Right cardiac atrium (tissue), 5 donors: ENCODE measurements around the gene SMTNL1. TPM values are rescaled to one million over a fixed set of nuclear protein-coding genes. Genes with fewer than 3 reads are reported as not detected.
A peak's percentile ranks its signal among the peaks of the same experiment; 100 is the strongest.

Experiments
- ATAC-seq, 2 donors: fragments of 200-7000 bp; cut with Tn5 transposase; one replicate each; pipeline versions ENCODE4 v1.8.0 to v1.9.1; 2020; ENCODE audit warnings: moderate library complexity in 2 of 2, mild to moderate bottlenecking in 1 of 2
- DNase-seq, 3 donors: peaks; one replicate each; pipeline ENCODE4 v3.0.0-alpha.2; 2020
- H3K27ac ChIP-seq: one replicate; pipeline ENCODE4 v1.5.1; 2013; ENCODE audit warnings: mild to moderate bottlenecking, low read length, control low read depth, moderate library complexity
- H3K27me3 ChIP-seq: one replicate; pipeline ENCODE4 v1.6.1; 2013; ENCODE audit not compliant: control insufficient read depth, insufficient read depth
- H3K4me1 ChIP-seq: one replicate; pipeline ENCODE4 v1.6.1; 2013; ENCODE audit warnings: low read length; ENCODE audit not compliant: control insufficient read depth, insufficient read depth
- H3K4me3 ChIP-seq: one replicate; pipeline ENCODE4 v1.5.1; 2013; ENCODE audit warnings: low read length, control low read depth
- H3K9me3 ChIP-seq: one replicate; pipeline ENCODE4 v1.6.1; 2013; ENCODE audit warnings: low read length; ENCODE audit not compliant: control insufficient read depth
- WGBS: extraction: QIAGEN DNeasy Blood & Tissue Kit; methylation state at CpG from one replicate; pipeline ENCODE4 v1.1.7; 2013; 5-methylcytosine and 5-hydroxymethylcytosine counted together
- intact Hi-C, 4 donors: fragments of 100-400 bp; cut with DNase I; formaldehyde crosslinking; loops; one replicate each; pipeline versions ENCODE4 v1.11.0 to v1.14.0; 2022 to 2023
- polyA plus RNA-seq: library from polyadenylated mRNA; stranded (reverse); fragments of 200-250 nt; gene quantifications from one replicate; pipeline ENCODE4 v1.2.3, GENCODE V29; 2013
- total RNA-seq, 4 donors: library from RNA; stranded (reverse); fragmentation: NEBNext Ultra II Directional; extraction: Animal tissue kit (Norgen Biotek cat#: 25700); gene quantifications; one replicate each; pipeline ENCODE4 v1.2.1, GENCODE V29; 2021
- donor health status: healthy with polysubstance abuse.
- donor health status: DM: no; HTN: yes; CAD: no.
- donor health status: DM: no; HTN: no; CAD: no.
- donor health status: DM: no; HTN: yes; CAD: no; lungs with severe emphysema.
- donor health status: DM: yes; HTN: yes; CAD: no.

The SMTNL1 gene
- total and polyA plus RNA-seq, 5 donors = not detected

GRCh38 chr11:57547854-57548377 lies 10.5 kb downstream of the SMTNL1 start:
- peak in 1 of 2 donors; percentile 28 for ATAC-seq
- Histone ChIP-seq H3K4me3 (no peak overlapping the region), H3K9me3 (no peaks in the 10 kb centered on the region), H3K27ac (no peak overlapping the region), H3K4me1 (no peaks in the 10 kb centered on the region), H3K27me3 (no peaks in the 10 kb centered on the region)
- WGBS = 33% methylated on average over 6 of the region's 6 CpGs
- DNase-seq = no peak
- intact Hi-C loops = no loop called here

- H3K4me1 ChIP-seq = no peaks in the 10 kb centered on the region
- no peaks in the 10 kb centered on the region for H3K9me3 ChIP-seq
- DNase-seq (no peak), ATAC-seq (no peak)
- H3K27ac ChIP-seq = no peak overlapping the region
- no peaks in the 10 kb centered on the region for H3K27me3 ChIP-seq
- 90% methylated on average over 8 of the region's 8 CpGs for WGBS
- intact Hi-C loops = no loop called here
- H3K4me3 ChIP-seq = no peak overlapping the region
These were observed 12.6 kb downstream of the SMTNL1 start for GRCh38 chr11:57549983-57550382.

GRCh38 chr11:57551941-57552340 lies 14.5 kb downstream of the SMTNL1 start:
- Histone ChIP-seq H3K4me1 (no peaks in the 10 kb centered on the region), H3K4me3 (no peak overlapping the region), H3K9me3 (no peaks in the 10 kb centered on the region), H3K27ac (no peak overlapping the region), H3K27me3 (no peaks in the 10 kb centered on the region)
- WGBS = 89% methylated on average over 4 of the region's 4 CpGs
- DNase-seq = no peak
- intact Hi-C loops = no loop called here
- ATAC-seq = no peak

- Histone ChIP-seq H3K27me3 (no peaks in the 10 kb centered on the region), H3K4me1 (no peaks in the 10 kb centered on the region), H3K27ac (no peak overlapping the region), H3K9me3 (no peaks in the 10 kb centered on the region), H3K4me3 (no peak overlapping the region)
- ATAC-seq (no peak), DNase-seq (no peak)
- intact Hi-C loops = no loop called here
- 77% methylated on average over 5 of the region's 5 CpGs for WGBS
These were observed 15.1 kb downstream of the SMTNL1 start for GRCh38 chr11:57552479-57552878.

- no peak for DNase-seq
- Histone ChIP-seq H3K9me3 (no peaks in the 10 kb centered on the region), H3K27ac (no peak overlapping the region), H3K4me3 (no peak overlapping the region), H3K4me1 (no peaks in the 10 kb centered on the region), H3K27me3 (no peaks in the 10 kb centered on the region)
- intact Hi-C loops = no loop called here
- no peak for ATAC-seq
- 91% methylated on average over 2 of the region's 2 CpGs for WGBS
These were observed 18.0 kb downstream of the SMTNL1 start for GRCh38 chr11:57555393-57555792.

GRCh38 chr11:57556041-57556440 lies 18.6 kb downstream of the SMTNL1 start:
- intact Hi-C loops = no loop called here
- ATAC-seq = no peak
- 80% methylated on average over 8 of the region's 8 CpGs for WGBS
- Histone ChIP-seq H3K27me3 (no peaks in the 10 kb centered on the region), H3K4me3 (no peak overlapping the region), H3K9me3 (no peaks in the 10 kb centered on the region), H3K27ac (no peak overlapping the region), H3K4me1 (no peaks in the 10 kb centered on the region)
- DNase-seq = no peak

- Histone ChIP-seq H3K9me3 (no peaks in the 10 kb centered on the region), H3K4me3 (no peak overlapping the region), H3K4me1 (no peaks in the 10 kb centered on the region), H3K27ac (no peak overlapping the region), H3K27me3 (no peaks in the 10 kb centered on the region)
- intact Hi-C loops = no loop called here
- DNase-seq (no peak), ATAC-seq (no peak)
- WGBS = 85% methylated on average over 4 of the region's 4 CpGs
These were observed 22.8 kb downstream of the SMTNL1 start for GRCh38 chr11:57560146-57560545.

- no peak overlapping the region for H3K27ac ChIP-seq
- H3K4me1 ChIP-seq = peaks cover 3% of the 10 kb centered on the region
- H3K9me3 ChIP-seq = no peaks in the 10 kb centered on the region
- 70% methylated on average over 4 of the region's 4 CpGs for WGBS
- ATAC-seq (no peak), DNase-seq (no peak)
- intact Hi-C loops = no loop called here
- no peaks in the 10 kb centered on the region for H3K27me3 ChIP-seq
- no peak overlapping the region for H3K4me3 ChIP-seq
These were observed 25.2 kb downstream of the SMTNL1 start for GRCh38 chr11:57562596-57562995.

- Histone ChIP-seq H3K4me3 (peak overlapping the region; percentile 88), H3K27me3 (no peaks in the 10 kb centered on the region), H3K27ac (peak overlapping the region; percentile 66), H3K9me3 (no peaks in the 10 kb centered on the region), H3K4me1 (peaks cover 6% of the 10 kb centered on the region)
- 23% methylated on average over 4 of the region's 4 CpGs for WGBS
- intact Hi-C loops = loop anchor here in 2 of 4 donors (5.0 kb wide), 2 partner anchors 81 to 109 kb away; partner anchors contain the start of gene YPEL4 (in 2 of the 2)
- no peak for DNase-seq
- ATAC-seq = peak; percentile 63 to 66
These were observed 28.9 kb downstream of the SMTNL1 start for GRCh38 chr11:57566005-57566904.

GRCh38 chr11:57566905-57567514 lies 29.6 kb downstream of the SMTNL1 start:
- DNase-seq = no peak
- Histone ChIP-seq H3K27ac (peak overlapping the region; percentile 66), H3K4me1 (peaks cover 6% of the 10 kb centered on the region), H3K27me3 (no peaks in the 10 kb centered on the region), H3K4me3 (peak overlapping the region; percentile 88), H3K9me3 (no peaks in the 10 kb centered on the region)
- intact Hi-C loops = loop anchor here in 2 of 4 donors (5.0 kb wide), 2 partner anchors 80 to 110 kb away; partner anchors contain the start of gene YPEL4 (in 2 of the 2)
- ATAC-seq = peak; percentile 21 to 25
- WGBS = 11% methylated on average over 15 of the region's 15 CpGs
